ENCODE measurements around the gene HMGN4. TPM values are rescaled to one million over a fixed set of nuclear protein-coding genes. Genes with fewer than 3 reads are reported as not detected.

Gene HMGN4
- total and polyA plus RNA-seq, 9 of the 15 experiments (the other 6 are each of a cell fraction or from before 2014, with no cell fraction given) = 35.4 to 134 (median 94.1) TPM

GRCh38 chr6:26570027-26570809, 32.1 kb downstream of the HMGN4 start (continued):
- no peak for TF ChIP-seq ZNF175 (CRISPR knock-in tag; IDR thresholded peaks at IDR 0.05; ENCODE audit: low read depth)
- no peak for TF ChIP-seq PHB2 (IDR thresholded peaks at IDR 0.05; ENCODE audit: low read depth)
- peak; percentile 35 for TF ChIP-seq RBBP5 (IDR thresholded peaks at IDR 0.05; ENCODE audit: borderline replicate concordance, insufficient read depth, low read length, poor library complexity, severe bottlenecking)
- no peak for TF ChIP-seq RFX7 (CRISPR knock-in tag; IDR thresholded peaks at IDR 0.05)
- no peak for TF ChIP-seq MBD1 (CRISPR knock-in tag; IDR thresholded peaks at IDR 0.05)
- 0 out of 2 replicates have a peak, but pooled peaks have one; percentile 48 for TF ChIP-seq ZNF830 (CRISPR knock-in tag; IDR thresholded peaks at IDR 0.05)
- peak; percentile 78 for TF ChIP-seq VEZF1 (CRISPR knock-in tag; IDR thresholded peaks at IDR 0.05)
- TF ChIP-seq ZNF197 (CRISPR knock-in tag; IDR thresholded peaks at IDR 0.05; ENCODE audit: low read depth) = peak; percentile 1; the same call in 1 of the 2 replicates
- TF ChIP-seq KDM2B (CRISPR knock-in tag; IDR thresholded peaks at IDR 0.05) = no peak
- peak in 1 of 3 experiments; percentile 57 for TF ChIP-seq YY1 (IDR thresholded peaks at IDR 0.05; ENCODE audit: borderline replicate concordance in 1 of 3, control insufficient read depth in 1 of 3, extremely low read depth in 1 of 3, insufficient read depth in 3 of 3, insufficient read length in 1 of 3, insufficient replicate concordance in 2 of 3, low read depth in 1 of 3, low read length in 2 of 3)
- no peak for TF ChIP-seq ZZZ3 (IDR thresholded peaks at IDR 0.05)
- TF ChIP-seq NELFE (IDR thresholded peaks at IDR 0.05; ENCODE audit: insufficient read depth, insufficient read length) = no peak
- no peak for TF ChIP-seq SIRT6 (IDR thresholded peaks at IDR 0.05; ENCODE audit: low read depth, low read length)
- TF ChIP-seq ID3 (CRISPR knock-in tag; IDR thresholded peaks at IDR 0.05) = no peak
- no peak for TF ChIP-seq ID3 (tag; IDR thresholded peaks at IDR 0.05)
- TF ChIP-seq ZNF584 (CRISPR knock-in tag; IDR thresholded peaks at IDR 0.05; ENCODE audit: low read depth) = no peak
- no peak for TF ChIP-seq CHD1 (IDR thresholded peaks at IDR 0.05; ENCODE audit: low read length)
- no peak for TF ChIP-seq ZFP36 (IDR thresholded peaks at IDR 0.05; ENCODE audit: low read depth, low read length, partially characterized antibody)
- TF ChIP-seq TEAD4 (IDR thresholded peaks at IDR 0.05; ENCODE audit: low read length) = peak; percentile 10; the same call in 1 of the 2 replicates
- TF ChIP-seq TEAD4 (CRISPR knock-in tag; IDR thresholded peaks at IDR 0.05; ENCODE audit: borderline replicate concordance) = no peak
- peak; percentile 67; the same call in 1 of the 2 replicates for TF ChIP-seq MTA3 (IDR thresholded peaks at IDR 0.05; ENCODE audit: borderline replicate concordance)
- no peak for TF ChIP-seq TRIM28 (IDR thresholded peaks at IDR 0.05)
- no peak for TF ChIP-seq BRCA1 (IDR thresholded peaks at IDR 0.05)
- TF ChIP-seq BRCA1 (CRISPR knock-in tag; IDR thresholded peaks at IDR 0.05) = no peak

All from K562 (cell line).